T follicular helper cell (primary cell): ENCODE results near the gene TESK2.
"Not testable (repeated sequence)": the region's sequence is repeated elsewhere in the genome, so short reads cannot be mapped to it uniquely, and the experiment has no call there.

Experiments used
- DNase-seq: peaks from one replicate; pipeline ENCODE4 v3.0.0-alpha.2; 2020; ENCODE audit warnings: low read depth

TESK2 gene

GRCh38 chr1:45375104-45376090, 115.6 kb downstream of the TESK2 start:
- no peak for DNase-seq

GRCh38 chr1:45373573-45373972, 117.4 kb downstream of the TESK2 start:
- no peak for DNase-seq

- no peak for DNase-seq
These were observed 120.4 kb downstream of the TESK2 start for GRCh38 chr1:45370575-45370974.

- no peak for DNase-seq
These were observed 125.9 kb downstream of the TESK2 start for GRCh38 chr1:45365051-45365450.

- DNase-seq = no peak
These were observed 126.7 kb downstream of the TESK2 start for GRCh38 chr1:45364294-45364693.

GRCh38 chr1:45360981-45361380, 130.0 kb downstream of the TESK2 start:
- not testable (repeated sequence) for DNase-seq

- peak; percentile 27 for DNase-seq
These were observed 131.0 kb downstream of the TESK2 start for GRCh38 chr1:45359882-45360513.

GRCh38 chr1:45356186-45356585, 134.8 kb downstream of the TESK2 start:
- no peak for DNase-seq

GRCh38 chr1:45355683-45356082, 135.3 kb downstream of the TESK2 start:
- DNase-seq = no peak

GRCh38 chr1:45354838-45355237, 136.1 kb downstream of the TESK2 start:
- DNase-seq = no peak

- no peak for DNase-seq
These were observed 137.3 kb downstream of the TESK2 start for GRCh38 chr1:45353685-45354084.

- DNase-seq = no peak
These were observed 139.5 kb downstream of the TESK2 start for GRCh38 chr1:45351508-45351907.

GRCh38 chr1:45348966-45349677, 141.8 kb downstream of the TESK2 start:
- DNase-seq = no peak

- DNase-seq = no peak
These were observed 142.4 kb downstream of the TESK2 start for GRCh38 chr1:45348609-45348965.

- no peak for DNase-seq
These were observed 142.9 kb downstream of the TESK2 start for GRCh38 chr1:45348020-45348419.

GRCh38 chr1:45346473-45346872, 144.5 kb downstream of the TESK2 start:
- no peak for DNase-seq

- no peak for DNase-seq
These were observed 145.9 kb downstream of the TESK2 start for GRCh38 chr1:45345014-45345413.

- DNase-seq = no peak
These were observed 146.5 kb downstream of the TESK2 start for GRCh38 chr1:45344499-45344898.

- DNase-seq = no peak
These were observed 150.0 kb downstream of the TESK2 start for GRCh38 chr1:45340816-45341466.

- peak; percentile 82 for DNase-seq
These were observed 151.0 kb downstream of the TESK2 start, which contains the start of the genes MUTYH and TOE1 for GRCh38 chr1:45339789-45340558. Gene MUTYH (minus strand): TSS chr1:45340440. CDS start chr1:45334505, 5,935 bp downstream. Gene TOE1 (plus strand): TSS chr1:45340170. CDS start chr1:45340253, 83 bp downstream.
